ENCODE measurements around the gene EPHB1.

The EPHB1 gene

GRCh38 chr3:134852132-134852531, 57.1 kb downstream of the EPHB1 start:
- DNase-seq: no peak

- no peak for DNase-seq
These were observed 57.9 kb downstream of the EPHB1 start for GRCh38 chr3:134852893-134853351.

- no peak for DNase-seq
These were observed 59.2 kb downstream of the EPHB1 start for GRCh38 chr3:134854254-134854653.

GRCh38 chr3:134857356-134857755, 62.3 kb downstream of the EPHB1 start:
- DNase-seq: no peak

GRCh38 chr3:134857776-134858362, 62.8 kb downstream of the EPHB1 start:
- DNase-seq: no peak

GRCh38 chr3:134858441-134859035, 63.5 kb downstream of the EPHB1 start:
- no peak for DNase-seq

GRCh38 chr3:134859341-134859740, 64.3 kb downstream of the EPHB1 start:
- DNase-seq: no peak

- DNase-seq: no peak
These were observed 65.1 kb downstream of the EPHB1 start for GRCh38 chr3:134860141-134860540.

- DNase-seq: no peak
These were observed 68.9 kb downstream of the EPHB1 start for GRCh38 chr3:134863915-134864314.

GRCh38 chr3:134864636-134865035, 69.6 kb downstream of the EPHB1 start:
- DNase-seq: no peak

- DNase-seq: no peak
These were observed 72.2 kb downstream of the EPHB1 start for GRCh38 chr3:134867277-134867676.

- no peak for DNase-seq
These were observed 74.2 kb downstream of the EPHB1 start for GRCh38 chr3:134869153-134869726.

- no peak for DNase-seq
These were observed 76.8 kb downstream of the EPHB1 start for GRCh38 chr3:134871818-134872217.

GRCh38 chr3:134872440-134873388, 77.7 kb downstream of the EPHB1 start:
- DNase-seq: no peak

GRCh38 chr3:134873789-134874188, 78.7 kb downstream of the EPHB1 start:
- no peak for DNase-seq

GRCh38 chr3:134874737-134875413, 79.8 kb downstream of the EPHB1 start:
- no peak for DNase-seq

GRCh38 chr3:134876836-134877235, 81.8 kb downstream of the EPHB1 start:
- no peak for DNase-seq

- no peak for DNase-seq
These were observed 82.7 kb downstream of the EPHB1 start for GRCh38 chr3:134877788-134878187.

GRCh38 chr3:134879990-134880389, 84.9 kb downstream of the EPHB1 start:
- DNase-seq: no peak

GRCh38 chr3:134880431-134880830, 85.4 kb downstream of the EPHB1 start:
- DNase-seq: no peak

- no peak for DNase-seq
These were observed 86.2 kb downstream of the EPHB1 start for GRCh38 chr3:134881305-134881704.

- DNase-seq: no peak
These were observed 88.8 kb downstream of the EPHB1 start for GRCh38 chr3:134883697-134884385.

All from effector CD4-positive, alpha-beta T cell (primary cell).